Endothelial cell of umbilical vein (primary cell): ENCODE measurements around the gene ATP8A2. TPM values are rescaled to one million over a fixed set of nuclear protein-coding genes. Genes with fewer than 3 reads are reported as not detected.

Source experiments
- BruUV-seq: library from RNA; stranded (reverse); fragments of 400-500 nt; replicated peaks from 2 replicates; lab custom pipeline; 2021; lab: Mats Ljungman, UMichigan
- CTCF ChIA-PET: fragments of 300-600, 350-600 bp; sonication (Branson Sonifier 250); formaldehyde crosslinking; loops from one replicate; lab custom pipeline; 2021; ENCODE audit warnings: antibody characterized with exemption, inconsistent platforms; lab: Charles Lee
- POLR2A ChIA-PET: fragments of 300-600, 350-600 bp; sonication (Branson Sonifier 250); formaldehyde crosslinking; loops from one replicate; lab custom pipeline; 2021; ENCODE audit warnings: antibody characterized with exemption, inconsistent platforms; lab: Charles Lee
- DNase-seq: peaks from one replicate; pipeline ENCODE4 v3.0.0-alpha.2; 2011; ENCODE audit warnings: low read depth, low spot score
- FAIRE-seq: peaks from 2 replicates; lab custom pipeline; 2011; peaks lifted over from hg19 to GRCh38; lab: Jason Lieb, UNC
- H2AFZ ChIP-seq: 2 replicates; pipeline ENCODE4 v1.6.0; 2012; ENCODE audit warnings: low read depth, low read length, control low read depth, inconsistent platforms
- H3K27ac ChIP-seq: 2 replicates; pipeline ENCODE4 v1.5.1; 2011; ENCODE audit warnings: low read depth, mild to moderate bottlenecking, control low read depth, low read length, moderate library complexity; ENCODE audit not compliant: insufficient read depth
- H3K27me3 ChIP-seq, 2 experiments: 2 replicates each; pipeline versions ENCODE4 v1.6.0 to v1.6.1; 2011; ENCODE audit warnings: low read length in 2 of 2, mixed read lengths in 1 of 2; ENCODE audit not compliant: control insufficient read depth in 2 of 2, insufficient read depth in 2 of 2
- H3K36me3 ChIP-seq, 2 experiments: 2 replicates in 1 of 2; 3 replicates in 1 of 2; pipeline ENCODE4 v1.5.1; 2011; ENCODE audit warnings: low read length in 2 of 2, mild to moderate bottlenecking in 1 of 2, moderate library complexity in 1 of 2; ENCODE audit not compliant: control insufficient read depth in 2 of 2, insufficient read depth in 2 of 2; ENCODE audit errors: extremely low read depth in 1 of 2
- H3K4me1 ChIP-seq: 3 replicates; pipeline ENCODE4 v1.5.1; 2011; ENCODE audit warnings: mild to moderate bottlenecking, low read length; ENCODE audit not compliant: control insufficient read depth, insufficient read depth; ENCODE audit errors: extremely low read depth
- H3K4me2 ChIP-seq: 2 replicates; pipeline ENCODE4 v1.6.1; 2011; ENCODE audit warnings: low read length, control low read depth, mixed read lengths; ENCODE audit not compliant: insufficient read depth
- H3K4me3 ChIP-seq, 3 experiments: fragments of 200-600 bp in 1 of 3; sonication (generic), shearing (Covaris generic) in 1 of 3; replicated peaks in 1 of 3; 2 replicates each; pipeline ENCODE4 v1.5.1; 2011 to 2016; ENCODE audit warnings: control low read depth in 3 of 3, low read length in 3 of 3, mild to moderate bottlenecking in 2 of 3, inconsistent platforms in 1 of 3, low read depth in 1 of 3, moderate library complexity in 1 of 3; ENCODE audit not compliant: insufficient read depth in 1 of 3
- H3K79me2 ChIP-seq: 2 replicates; pipeline ENCODE4 v1.6.0; 2012; ENCODE audit warnings: low read length, inconsistent platforms; ENCODE audit not compliant: control insufficient read depth, insufficient read depth
- H3K9ac ChIP-seq: replicated peaks from 2 replicates; pipeline ENCODE3; 2011; ENCODE audit warnings: low read length, control low read depth; ENCODE audit not compliant: insufficient read depth; ENCODE audit errors: extremely low read depth
- H3K9me1 ChIP-seq: replicated peaks from 3 replicates; pipeline ENCODE4 v1.6.0; 2011; ENCODE audit warnings: mild to moderate bottlenecking, low read length; ENCODE audit not compliant: control insufficient read depth, insufficient read depth; ENCODE audit errors: extremely low read depth
- H3K9me3 ChIP-seq: replicated peaks from 2 replicates; pipeline ENCODE4 v1.5.1; 2012; ENCODE audit warnings: low read length, inconsistent platforms; ENCODE audit not compliant: control insufficient read depth, insufficient read depth
- H4K20me1 ChIP-seq: replicated peaks from 2 replicates; pipeline ENCODE3; 2011; ENCODE audit warnings: mild to moderate bottlenecking, low read length; ENCODE audit not compliant: control insufficient read depth, insufficient read depth; ENCODE audit errors: extremely low read depth
- EZH2 ChIP-seq: IDR thresholded peaks from 2 replicates; pipeline ENCODE4 v1.6.1; 2012; ENCODE audit warnings: borderline replicate concordance, low read depth, mild to moderate bottlenecking, moderate library complexity, low read length, inconsistent platforms; ENCODE audit not compliant: severe bottlenecking
- FOS ChIP-seq: IDR thresholded peaks from 2 replicates; pipeline ENCODE4 v1.6.1; 2011; ENCODE audit warnings: mild to moderate bottlenecking, low read length, moderate library complexity, borderline replicate concordance; ENCODE audit not compliant: insufficient read depth
- GATA2 ChIP-seq: IDR thresholded peaks from 2 replicates; pipeline ENCODE4 v1.7.0; 2011; ENCODE audit warnings: low read depth, mild to moderate bottlenecking, moderate library complexity, mixed read lengths, low read length; ENCODE audit not compliant: insufficient read length, insufficient read depth
- JUN ChIP-seq: IDR thresholded peaks from 2 replicates; pipeline ENCODE4 v1.6.1; 2011; ENCODE audit warnings: borderline replicate concordance, low read depth; ENCODE audit not compliant: insufficient read length, insufficient read depth
- MYC ChIP-seq: IDR thresholded peaks from one replicate; pipeline ENCODE4 v1.6.1; 2011; ENCODE audit warnings: mild to moderate bottlenecking, low read depth, low read length
- POLR2A ChIP-seq: IDR thresholded peaks from 2 replicates; pipeline ENCODE4 v1.6.1; 2012; ENCODE audit warnings: low read depth, mild to moderate bottlenecking, control low read depth, low read length
- POLR2AphosphoS5 ChIP-seq: IDR thresholded peaks from 2 replicates; pipeline ENCODE4 v1.6.1; 2012; ENCODE audit warnings: low read depth, mild to moderate bottlenecking, control low read depth, low read length, moderate library complexity; ENCODE audit not compliant: insufficient read depth
- dilution Hi-C: fragments of 300-500 bp; cut with MboI; formaldehyde crosslinking; loops from one replicate; pipeline ENCODE4 v1.15.0; 2019; ENCODE audit warnings: low sequenced_read_pairs; ENCODE audit not compliant: extremely low pct_ligation_motif_present
- intact Hi-C: fragments of 100-400 bp; cut with micrococcal nuclease; formaldehyde crosslinking; loops from one replicate; pipeline ENCODE4 v1.10.0; 2022
- polyA plus RNA-seq, 4 experiments: library from polyadenylated mRNA; depleted of rRNA in 3 of 4; stranded (reverse) in 3 of 4; unstranded in 1 of 4; fragments of >200 nt; gene quantifications; 2 replicates each; pipeline versions ENCODE4 v1.2.1 to v1.2.3, GENCODE V29; 2011 to 2012; ENCODE audit warnings: missing spikeins in 1 of 4
- total RNA-seq: library from RNA; stranded (reverse); gene quantifications from 2 replicates; pipeline ENCODE4 v1.2.3, GENCODE V29; 2021
- TF ChIP-seq, protein P1 (sequence below), 2 donors: IDR thresholded peaks; 1 replicate in 1 of 2; 2 replicates in 1 of 2; pipeline ENCODE4 v1.5.1; 2011; ENCODE audit warnings: low read length in 2 of 2, mild to moderate bottlenecking in 2 of 2, moderate library complexity in 2 of 2, control low read depth in 1 of 2, inconsistent platforms in 1 of 2, low read depth in 1 of 2; ENCODE audit not compliant: insufficient read depth in 1 of 2; ENCODE audit errors: extremely low read depth in 1 of 2
- TF ChIP-seq, protein P2 (sequence below): IDR thresholded peaks from 2 replicates; pipeline ENCODE4 v1.6.1; 2011; ENCODE audit not compliant: insufficient read depth, insufficient read length

Gene ATP8A2
- total and polyA plus RNA-seq, 2 donors (not counting 3 experiments of a cell fraction or from before 2014, with no cell fraction given) = 0.11 to 0.49 TPM

- Histone ChIP-seq H4K20me1 (no peaks in the 10 kb centered on the region), H3K9me1 (peaks cover 2% of the 10 kb centered on the region), H3K9ac (no peak overlapping the region), H3K4me3 (no peak overlapping the region), H3K79me2 (no peaks in the 10 kb centered on the region), H3K4me1 (peaks cover 5% of the 10 kb centered on the region), H2AFZ (no peak overlapping the region), H3K27me3 (peaks cover 9 to 11% of the 10 kb centered on the region in 2 experiments), H3K9me3 (no peaks in the 10 kb centered on the region), H3K27ac (no peak overlapping the region), H3K4me2 (no peak overlapping the region), H3K36me3 (no peaks in the 10 kb centered on the region)
- dilution Hi-C loops (no loop called here), intact Hi-C loops (no loop called here)
- TF ChIP-seq POLR2AphosphoS5 = no peak
- no peak for TF ChIP-seq JUN
- no peak for TF ChIP-seq GATA2
- TF ChIP-seq, protein P1, sequence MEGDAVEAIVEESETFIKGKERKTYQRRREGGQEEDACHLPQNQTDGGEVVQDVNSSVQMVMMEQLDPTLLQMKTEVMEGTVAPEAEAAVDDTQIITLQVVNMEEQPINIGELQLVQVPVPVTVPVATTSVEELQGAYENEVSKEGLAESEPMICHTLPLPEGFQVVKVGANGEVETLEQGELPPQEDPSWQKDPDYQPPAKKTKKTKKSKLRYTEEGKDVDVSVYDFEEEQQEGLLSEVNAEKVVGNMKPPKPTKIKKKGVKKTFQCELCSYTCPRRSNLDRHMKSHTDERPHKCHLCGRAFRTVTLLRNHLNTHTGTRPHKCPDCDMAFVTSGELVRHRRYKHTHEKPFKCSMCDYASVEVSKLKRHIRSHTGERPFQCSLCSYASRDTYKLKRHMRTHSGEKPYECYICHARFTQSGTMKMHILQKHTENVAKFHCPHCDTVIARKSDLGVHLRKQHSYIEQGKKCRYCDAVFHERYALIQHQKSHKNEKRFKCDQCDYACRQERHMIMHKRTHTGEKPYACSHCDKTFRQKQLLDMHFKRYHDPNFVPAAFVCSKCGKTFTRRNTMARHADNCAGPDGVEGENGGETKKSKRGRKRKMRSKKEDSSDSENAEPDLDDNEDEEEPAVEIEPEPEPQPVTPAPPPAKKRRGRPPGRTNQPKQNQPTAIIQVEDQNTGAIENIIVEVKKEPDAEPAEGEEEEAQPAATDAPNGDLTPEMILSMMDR (IDR thresholded peaks at IDR 0.05; ENCODE audit: extremely low read depth in 1 of 2, insufficient read depth in 1 of 2, low read depth in 1 of 2, low read length in 2 of 2) = no peak
- no peak for TF ChIP-seq EZH2
- TF ChIP-seq POLR2A = no peak
- TF ChIP-seq, protein P2, sequence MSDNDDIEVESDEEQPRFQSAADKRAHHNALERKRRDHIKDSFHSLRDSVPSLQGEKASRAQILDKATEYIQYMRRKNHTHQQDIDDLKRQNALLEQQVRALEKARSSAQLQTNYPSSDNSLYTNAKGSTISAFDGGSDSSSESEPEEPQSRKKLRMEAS = no peak
- TF ChIP-seq FOS = no peak
- TF ChIP-seq MYC = no peak
- no peak for FAIRE-seq
- CTCF ChIA-PET = interaction anchor here (1.8 kb wide), 1 partner anchor 8 kb away, joined by 4 read pairs; no protein-coding TSS in a partner anchor
- POLR2A ChIA-PET = no interaction called here
- no TSS peak for BruUV-seq
- DNase-seq = no peak
These were observed 538.5 kb downstream of the ATP8A2 start for GRCh38 chr13:25910243-25910642.
